Ishikawa (cell line): Measurements from ENCODE around the gene SLC49A4.

Experiments
- CEBPB ChIP-seq: IDR thresholded peaks from 2 replicates; pipeline ENCODE4 v1.6.1; 2012
- EP300 ChIP-seq: IDR thresholded peaks from 2 replicates; pipeline ENCODE4 v1.6.1; 2012; ENCODE audit warnings: borderline replicate concordance
- RAD21 ChIP-seq: IDR thresholded peaks from 2 replicates; pipeline ENCODE4 v1.6.1; 2012; ENCODE audit warnings: low read depth
- REST ChIP-seq: IDR thresholded peaks from 2 replicates; pipeline ENCODE4 v1.6.1; 2012; ENCODE audit warnings: low read depth, mild to moderate bottlenecking
- TAF1 ChIP-seq: IDR thresholded peaks from 2 replicates; pipeline ENCODE4 v1.6.1; 2012; ENCODE audit warnings: low read depth, mild to moderate bottlenecking
- USF1 ChIP-seq: IDR thresholded peaks from 2 replicates; pipeline ENCODE4 v1.6.1; 2012

- TF ChIP-seq RAD21: no peak
- no peak for TF ChIP-seq CEBPB
- TF ChIP-seq EP300: no peak
- no peak for TF ChIP-seq TAF1
- TF ChIP-seq REST: no peak
- no peak for TF ChIP-seq USF1
These were observed 39.4 kb upstream of the SLC49A4 start for GRCh38 chr3:122755491-122755890.
